Esophagus muscularis mucosa (tissue), 3 donors: Measurements from ENCODE around the gene GASK1A.

Source experiments
- CTCF ChIP-seq, 3 experiments: fragments of 200-600 bp in 2 of 3; fragments of 450-650 bp in 1 of 3; sonication (generic) in 2 of 3; IDR thresholded peaks; one replicate each; pipeline ENCODE4 v1.5.1; 2017 to 2019; ENCODE audit warnings: antibody characterized with exemption in 3 of 3, mild to moderate bottlenecking in 2 of 3, moderate library complexity in 1 of 3
- POLR2A ChIP-seq: fragments of 450-650 bp; IDR thresholded peaks from one replicate; pipeline ENCODE4 v1.6.1; 2017; ENCODE audit warnings: antibody characterized with exemption, moderate library complexity, mild to moderate bottlenecking, low read depth

GRCh38 chr3:43006825-43007224 is 27.7 kb downstream of the GASK1A start:
- TF ChIP-seq CTCF (IDR thresholded peaks at IDR 0.05) (no peak), POLR2A (no peak)
